Measurements from ENCODE around the gene PGBD5.

The PGBD5 gene

GRCh38 chr1:230307213-230307612 lies 118.9 kb downstream of the PGBD5 start:
- DNase-seq, result no peak

GRCh38 chr1:230306169-230306568 lies 120.0 kb downstream of the PGBD5 start:
- DNase-seq, result no peak

DNA sequence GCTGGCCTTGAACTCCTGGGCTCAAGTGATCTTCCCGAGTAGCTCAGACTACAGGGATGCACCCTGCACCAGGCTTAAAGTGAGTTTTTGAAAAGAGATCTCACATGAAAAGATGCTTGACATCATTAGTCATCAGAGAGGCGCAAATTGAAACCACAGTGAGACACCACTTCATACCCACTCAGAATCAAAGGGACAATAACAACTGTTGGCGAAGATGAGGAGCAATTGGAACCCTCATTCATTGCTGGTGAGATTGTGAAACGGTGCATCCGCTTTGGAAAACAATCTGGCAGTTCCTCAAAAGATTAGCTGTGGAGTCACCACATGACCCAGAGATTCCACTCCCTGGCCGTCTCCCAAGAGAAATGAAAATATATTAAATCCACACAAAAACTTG lies 122.3 kb downstream of the PGBD5 start:
- no peak for DNase-seq

GRCh38 chr1:230303069-230303468 lies 123.1 kb downstream of the PGBD5 start:
- DNase-seq, result no peak

GRCh38 chr1:230301822-230302221 lies 124.3 kb downstream of the PGBD5 start:
- DNase-seq, result no peak

DNA sequence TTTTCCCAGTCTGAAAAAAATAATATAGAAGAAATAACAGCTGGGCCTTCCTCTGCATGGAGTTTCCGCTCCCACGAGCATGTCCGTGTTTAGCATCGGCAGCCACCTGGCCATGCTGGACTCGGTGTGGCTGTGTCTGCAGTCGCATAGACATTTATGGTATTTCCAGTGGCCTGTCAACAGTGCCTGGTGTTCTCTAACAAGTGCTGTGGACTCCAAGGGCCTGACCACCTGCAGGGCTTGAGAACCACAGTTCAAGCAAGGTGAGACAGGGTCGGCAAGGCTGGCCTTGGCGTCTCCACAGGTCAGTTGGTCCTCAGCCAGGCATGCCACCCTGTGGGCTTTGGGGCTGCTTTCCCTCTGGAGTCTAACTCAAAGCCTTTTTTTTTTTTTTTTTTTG lies 124.8 kb downstream of the PGBD5 start:
- no peak for DNase-seq

- no peak for DNase-seq
These were observed 125.5 kb downstream of the PGBD5 start for GRCh38 chr1:230300322-230301301.

- no peak for DNase-seq
These were observed 126.7 kb downstream of the PGBD5 start for GRCh38 chr1:230299191-230300006.

DNA sequence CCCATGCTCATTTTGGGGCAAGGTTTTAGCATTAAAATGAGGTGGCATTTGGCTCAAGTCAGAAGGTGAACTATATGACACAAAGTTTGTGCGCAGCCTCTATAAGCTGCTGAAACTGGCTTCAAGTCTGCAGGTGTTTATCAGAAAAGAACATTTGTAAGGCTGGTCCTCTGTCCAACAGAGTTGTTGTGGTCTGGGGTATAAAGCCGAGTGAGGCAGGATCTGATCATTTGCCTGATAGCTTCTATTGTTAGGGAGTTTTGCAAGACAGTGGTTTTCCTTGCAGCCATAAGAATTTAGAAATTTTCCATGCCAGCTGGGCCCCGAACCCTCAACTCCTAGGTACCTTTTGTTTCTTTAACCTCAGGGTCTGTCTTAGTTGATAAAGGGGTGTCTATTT lies 130.8 kb downstream of the PGBD5 start:
- DNase-seq, result no peak

DNA sequence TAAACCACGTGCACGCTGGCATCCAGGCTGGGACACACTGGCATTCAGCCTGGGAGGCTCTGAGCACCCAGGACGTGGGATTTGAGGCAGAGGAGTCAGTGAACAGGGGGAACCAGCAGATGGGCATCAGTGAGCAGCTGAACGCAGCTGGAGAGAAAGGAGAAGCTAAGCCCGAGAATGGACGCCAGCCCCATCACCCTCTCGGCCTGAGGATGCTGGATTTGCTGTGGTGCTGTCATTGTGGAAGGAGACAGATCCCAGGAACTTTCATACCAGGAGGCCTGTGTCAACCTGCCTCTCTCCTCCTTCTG lies 132.8 kb downstream of the PGBD5 start:
- DNase-seq, result no peak

- no peak for DNase-seq
These were observed 133.3 kb downstream of the PGBD5 start for GRCh38 chr1:230292689-230293389.

DNA sequence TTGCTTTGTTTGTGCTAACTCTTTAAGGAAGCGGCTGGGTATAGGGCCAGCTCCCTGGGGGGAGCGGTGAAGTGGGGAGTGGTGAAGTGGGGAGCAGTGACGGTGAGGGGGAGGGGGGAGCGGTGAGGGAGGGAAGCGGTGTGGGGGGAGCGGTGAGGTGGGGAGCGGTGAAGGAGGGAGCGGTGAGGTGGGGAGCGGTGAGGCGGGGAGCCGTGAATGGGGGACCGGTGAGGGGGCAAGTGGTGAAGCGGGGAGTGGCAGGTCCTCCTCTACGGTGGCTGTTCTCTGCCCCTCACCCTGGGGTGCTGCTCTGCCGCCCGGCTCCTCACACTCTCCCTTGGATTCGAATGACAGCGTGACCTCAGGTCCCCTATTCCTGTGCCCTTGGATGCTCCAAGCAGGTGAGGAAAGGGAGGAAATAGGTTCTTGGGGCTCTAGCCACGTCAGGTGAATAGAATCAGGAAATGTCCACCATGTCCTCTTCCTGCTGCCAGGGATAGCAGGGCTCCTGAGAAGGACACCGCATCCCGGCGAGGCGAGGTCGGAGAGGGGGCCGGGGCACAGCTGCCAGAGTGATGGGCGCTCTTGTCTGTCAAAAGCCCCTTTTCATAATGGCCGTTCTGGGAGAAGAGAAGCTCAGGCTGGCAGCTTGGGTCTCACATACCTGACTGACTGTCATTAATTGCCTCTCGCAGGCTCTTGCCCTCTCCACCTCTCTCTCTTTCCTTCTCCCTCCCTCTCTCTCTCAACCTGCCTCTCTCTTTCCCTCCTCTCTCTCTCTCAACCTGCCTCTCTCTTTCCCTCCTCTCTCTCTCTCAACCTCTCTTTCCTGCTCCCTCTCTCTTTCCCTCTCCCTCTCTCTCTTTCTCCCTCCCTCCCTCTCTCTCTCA lies 134.2 kb downstream of the PGBD5 start:
- DNase-seq, result no peak

GRCh38 chr1:230289350-230289644 lies 136.8 kb downstream of the PGBD5 start:
- no peak for DNase-seq

GRCh38 chr1:230288641-230289349 lies 137.3 kb downstream of the PGBD5 start:
- DNase-seq, result no peak

- DNase-seq, result no peak
These were observed 138.3 kb downstream of the PGBD5 start for GRCh38 chr1:230287674-230288315.

DNA sequence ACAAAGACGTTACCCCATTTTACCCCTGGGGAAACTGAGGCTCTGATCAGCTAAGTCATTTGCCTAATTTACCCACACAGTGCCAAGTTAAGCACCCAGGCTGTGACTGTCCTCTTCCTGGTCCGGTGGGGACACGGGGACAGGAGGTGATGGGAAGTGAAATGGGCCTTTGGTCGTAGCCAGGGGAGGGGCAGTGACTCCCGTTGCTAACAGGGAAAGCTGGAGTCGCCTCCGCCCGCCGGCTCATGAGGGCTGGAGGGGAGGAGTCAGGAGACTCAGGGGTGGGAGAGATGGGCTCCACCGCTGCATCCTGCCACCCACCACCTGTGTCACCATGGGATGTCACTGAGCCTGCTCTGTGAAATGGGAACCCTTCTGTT lies 139.3 kb downstream of the PGBD5 start:
- no peak for DNase-seq

DNA sequence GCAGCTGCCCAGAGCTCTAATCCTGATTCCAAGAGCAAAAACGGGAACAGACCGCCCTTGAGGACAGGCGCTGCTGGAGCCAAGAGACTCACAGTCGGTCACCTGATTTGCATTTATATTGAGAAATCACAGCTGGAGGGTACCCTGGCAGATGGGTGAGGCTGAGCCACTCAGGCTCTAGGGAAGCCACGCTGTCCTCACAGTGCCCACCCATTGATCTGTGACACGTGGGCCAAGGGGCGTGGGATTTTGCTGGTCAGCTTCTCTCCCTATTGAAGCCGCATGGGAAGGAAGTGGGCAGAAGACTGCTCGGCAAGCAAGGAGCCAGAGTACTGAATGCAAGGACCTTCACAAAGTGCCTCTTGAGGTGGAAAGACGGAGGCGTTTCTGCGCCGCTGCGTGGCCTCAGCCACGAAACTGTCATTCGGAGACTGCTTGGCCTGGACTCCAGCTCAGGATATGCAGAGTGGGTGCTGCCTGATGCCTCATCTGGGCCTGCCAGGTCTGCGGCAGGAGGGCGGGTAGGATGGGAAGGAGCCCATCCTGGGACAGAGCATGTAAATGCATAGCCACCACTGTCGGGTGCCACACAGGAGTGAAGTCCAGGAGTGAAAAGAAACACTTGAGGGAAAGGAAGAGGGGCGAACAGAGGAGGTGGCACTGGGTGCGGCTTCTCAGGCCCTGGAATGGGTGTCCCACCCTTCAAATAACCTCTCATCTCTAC lies 139.8 kb downstream of the PGBD5 start:
- DNase-seq, result no peak

DNA sequence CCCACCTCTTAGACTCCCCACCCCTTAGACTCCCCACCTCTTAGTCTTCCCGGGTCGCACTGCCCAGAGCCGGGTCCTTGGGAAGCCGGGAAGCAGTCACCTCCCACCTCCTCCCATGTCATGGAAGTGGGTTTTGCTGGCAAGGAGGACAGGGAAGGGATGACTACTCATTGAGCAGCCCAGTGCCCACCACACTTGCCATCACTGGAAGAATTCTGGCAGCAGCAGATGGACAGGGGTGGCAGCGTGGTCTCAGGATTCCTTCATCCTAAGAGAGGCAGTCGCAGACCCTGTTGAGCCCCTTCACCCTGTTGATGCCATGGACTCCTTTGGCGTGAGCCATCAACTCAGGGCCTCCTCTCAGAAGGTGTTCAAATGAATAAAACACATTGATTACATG lies 140.8 kb downstream of the PGBD5 start:
- no peak for DNase-seq

DNA sequence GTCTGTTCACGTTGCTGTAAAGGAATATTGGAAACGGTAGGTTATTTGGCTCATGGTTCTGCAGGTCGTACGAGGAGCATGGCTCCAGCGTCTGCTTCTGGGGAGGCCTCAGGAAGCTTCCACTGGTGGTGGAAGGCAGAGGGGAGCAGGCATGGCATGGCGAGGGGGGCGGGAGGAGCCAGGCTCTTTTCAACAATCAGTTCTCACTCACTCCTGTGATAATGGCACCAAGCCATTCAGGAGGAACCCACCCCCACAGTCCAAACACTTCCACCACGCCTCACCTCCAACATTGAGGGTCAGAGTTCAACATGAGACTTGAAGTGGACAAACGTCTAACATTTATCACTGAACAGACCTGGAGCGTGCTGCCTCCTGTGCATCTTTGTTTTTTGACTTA lies 141.2 kb downstream of the PGBD5 start:
- no peak for DNase-seq

Data from nucleus accumbens (tissue), 56 donors.